ENCODE data around the gene ENTPD5.
"Not testable (repeated sequence)": the region's sequence is repeated elsewhere in the genome, so short reads cannot be mapped to it uniquely, and the experiment has no call there.

The ENTPD5 gene

GRCh38 chr14:73943083-73943482, 76.0 kb downstream of the ENTPD5 start:
- DNase-seq (no peak), ATAC-seq (no peak)

- DNase-seq = no peak
- ATAC-seq = no peak
Observed at GRCh38 chr14:73942180-73942579, 76.9 kb downstream of the ENTPD5 start.

- ATAC-seq (no peak), DNase-seq (no peak)
Observed at GRCh38 chr14:73937012-73937411, 82.1 kb downstream of the ENTPD5 start.

- ATAC-seq (no peak), DNase-seq (no peak)
Observed at GRCh38 chr14:73936548-73936947, 82.5 kb downstream of the ENTPD5 start.

- no peak for ATAC-seq
- DNase-seq = no peak
Observed at GRCh38 chr14:73935666-73936065, 83.4 kb downstream of the ENTPD5 start.

- ATAC-seq (no peak), DNase-seq (no peak)
Observed at GRCh38 chr14:73924337-73924736, 94.8 kb downstream of the ENTPD5 start.

GRCh38 chr14:73919457-73919856, 99.6 kb downstream of the ENTPD5 start:
- not testable (repeated sequence) for DNase-seq, ATAC-seq

- ATAC-seq = no peak
- no peak for DNase-seq
Observed at GRCh38 chr14:73916324-73916723, 102.8 kb downstream of the ENTPD5 start.

- ATAC-seq = no peak
- DNase-seq = no peak
Observed at GRCh38 chr14:73913256-73913655, 105.8 kb downstream of the ENTPD5 start.

GRCh38 chr14:73909681-73910080, 109.4 kb downstream of the ENTPD5 start:
- ATAC-seq = no peak
- no peak for DNase-seq
